Trophoblast cell (in vitro differentiated cells and primary cell): Measurements from ENCODE around the gene SLC22A16.
A peak's percentile ranks its signal among the peaks of the same experiment; 100 is the strongest.
"Not testable (repeated sequence)": the region's sequence is repeated elsewhere in the genome, so short reads cannot be mapped to it uniquely, and the experiment has no call there.

Experiments used
- DNase-seq, 2 donors: peaks; one replicate each; pipeline ENCODE4 v3.0.0-alpha.2; 2016
- H2AFZ ChIP-seq: 2 replicates; pipeline ENCODE4 v1.6.1; 2013; ENCODE audit warnings: low read length, moderate library complexity, mild to moderate bottlenecking; ENCODE audit not compliant: insufficient read depth, poor library complexity
- H2AK5ac ChIP-seq: 2 replicates; pipeline ENCODE4 v1.6.1; 2013; ENCODE audit warnings: mild to moderate bottlenecking, low read length
- H2BK120ac ChIP-seq: 2 replicates; pipeline ENCODE4 v1.6.1; 2013; ENCODE audit warnings: low read length, mild to moderate bottlenecking, moderate library complexity; ENCODE audit not compliant: insufficient read depth, poor library complexity
- H2BK12ac ChIP-seq: 2 replicates; pipeline ENCODE4 v1.6.1; 2013; ENCODE audit warnings: mild to moderate bottlenecking, low read length, moderate library complexity
- H2BK5ac ChIP-seq: 2 replicates; pipeline ENCODE4 v1.6.1; 2013; ENCODE audit warnings: low read length, low read depth, moderate library complexity, mild to moderate bottlenecking; ENCODE audit not compliant: poor library complexity
- H3K14ac ChIP-seq: 2 replicates; pipeline ENCODE4 v1.6.1; 2013; ENCODE audit warnings: mild to moderate bottlenecking, low read length
- H3K18ac ChIP-seq: 2 replicates; pipeline ENCODE4 v1.6.1; 2013; ENCODE audit warnings: mild to moderate bottlenecking, low read length
- H3K23ac ChIP-seq: 2 replicates; pipeline ENCODE4 v1.6.1; 2013; ENCODE audit warnings: low read length
- H3K27ac ChIP-seq: 2 replicates; pipeline ENCODE4 v1.5.1; 2013; ENCODE audit warnings: low read depth, mild to moderate bottlenecking, inconsistent platforms, low read length, moderate library complexity
- H3K27me3 ChIP-seq: 2 replicates; pipeline ENCODE4 v1.6.1; 2013; ENCODE audit warnings: inconsistent platforms, mild to moderate bottlenecking, low read length, moderate library complexity; ENCODE audit not compliant: insufficient read depth
- H3K36me3 ChIP-seq, 2 experiments: 1 replicate in 1 of 2; 2 replicates in 1 of 2; pipeline ENCODE4 v1.6.1; 2013; ENCODE audit warnings: low read length in 2 of 2, mild to moderate bottlenecking in 2 of 2, moderate library complexity in 1 of 2; ENCODE audit not compliant: insufficient read depth in 2 of 2, control insufficient read depth in 1 of 2
- H3K4ac ChIP-seq: 2 replicates; pipeline ENCODE4 v1.6.1; 2013; ENCODE audit warnings: low read depth, mild to moderate bottlenecking, low read length, moderate library complexity
- H3K4me1 ChIP-seq, 2 experiments: 1 replicate in 1 of 2; 2 replicates in 1 of 2; pipeline ENCODE4 v1.6.1; 2013; ENCODE audit warnings: low read length in 2 of 2, mild to moderate bottlenecking in 2 of 2, moderate library complexity in 1 of 2; ENCODE audit not compliant: insufficient read depth in 2 of 2, control insufficient read depth in 1 of 2
- H3K4me2 ChIP-seq: 2 replicates; pipeline ENCODE4 v1.6.1; 2013; ENCODE audit warnings: inconsistent platforms, mild to moderate bottlenecking, low read length, moderate library complexity
- H3K4me3 ChIP-seq: 2 replicates; pipeline ENCODE4 v1.5.1; 2013; ENCODE audit warnings: mild to moderate bottlenecking, low read depth, low read length, inconsistent platforms
- H3K79me1 ChIP-seq: one replicate; pipeline ENCODE4 v1.6.1; 2013; ENCODE audit warnings: low read length
- H3K79me2 ChIP-seq: 2 replicates; pipeline ENCODE4 v1.6.1; 2013; ENCODE audit warnings: low read length, mild to moderate bottlenecking; ENCODE audit not compliant: control insufficient read depth, insufficient read depth, poor library complexity
- H3K9ac ChIP-seq: 2 replicates; pipeline ENCODE4 v1.6.1; 2013; ENCODE audit warnings: mild to moderate bottlenecking, low read length
- H3K9me3 ChIP-seq: 2 replicates; pipeline ENCODE4 v1.6.1; 2013; ENCODE audit warnings: low read depth, mild to moderate bottlenecking, control low read depth, inconsistent platforms, low read length; ENCODE audit not compliant: insufficient read depth
- H4K12ac ChIP-seq: 2 replicates; pipeline ENCODE4 v1.6.1; 2013; ENCODE audit warnings: low read depth, mild to moderate bottlenecking, low read length, moderate library complexity
- H4K8ac ChIP-seq: 2 replicates; pipeline ENCODE4 v1.6.1; 2013; ENCODE audit warnings: low read depth, mild to moderate bottlenecking, low read length, moderate library complexity
- H4K91ac ChIP-seq: one replicate; pipeline ENCODE4 v1.6.1; 2013; ENCODE audit warnings: low read depth, mild to moderate bottlenecking, low read length, moderate library complexity
- WGBS: extraction: QIAGEN DNeasy Blood & Tissue Kit; methylation state at CpG from one replicate; pipeline ENCODE4 v1.1.7; 2013; ENCODE audit warnings: missing lambda C conversion rate; ENCODE audit not compliant: insufficient read length, insufficient coverage; ENCODE audit errors: extremely low coverage; 5-methylcytosine and 5-hydroxymethylcytosine counted together

SLC22A16 gene

GRCh38 chr6:110459137-110459536 lies 17.3 kb downstream of the SLC22A16 start:
- H3K14ac ChIP-seq, result no peak overlapping the region
- no peak for DNase-seq
- no CpG with 5 or more reads among the region's 2 CpGs for WGBS
- no peak overlapping the region for H2BK120ac ChIP-seq
- no peaks in the 10 kb centered on the region for H3K36me3 ChIP-seq
- no peak overlapping the region for H3K4ac ChIP-seq
- no peak overlapping the region for H3K18ac ChIP-seq
- H3K79me2 ChIP-seq, result no peaks in the 10 kb centered on the region
- peaks cover 4% of the 10 kb centered on the region for H3K9me3 ChIP-seq
- no peak overlapping the region for H3K27ac ChIP-seq
- no peak overlapping the region for H4K12ac ChIP-seq
- no peaks in the 10 kb centered on the region for H3K27me3 ChIP-seq
- no peak overlapping the region for H3K9ac ChIP-seq
- H2AK5ac ChIP-seq, result no peak overlapping the region
- no peak overlapping the region for H3K4me3 ChIP-seq
- H4K8ac ChIP-seq, result no peak overlapping the region
- H3K4me2 ChIP-seq, result no peak overlapping the region
- no peaks in the 10 kb centered on the region for H3K79me1 ChIP-seq
- no peak overlapping the region for H2AFZ ChIP-seq
- no peak overlapping the region for H3K23ac ChIP-seq
- no peak overlapping the region for H2BK12ac ChIP-seq
- H2BK5ac ChIP-seq, result no peak overlapping the region
- H4K91ac ChIP-seq, result no peak overlapping the region
- H3K4me1 ChIP-seq, result peaks cover 0 to 2% of the 10 kb centered on the region in 2 experiments

DNA sequence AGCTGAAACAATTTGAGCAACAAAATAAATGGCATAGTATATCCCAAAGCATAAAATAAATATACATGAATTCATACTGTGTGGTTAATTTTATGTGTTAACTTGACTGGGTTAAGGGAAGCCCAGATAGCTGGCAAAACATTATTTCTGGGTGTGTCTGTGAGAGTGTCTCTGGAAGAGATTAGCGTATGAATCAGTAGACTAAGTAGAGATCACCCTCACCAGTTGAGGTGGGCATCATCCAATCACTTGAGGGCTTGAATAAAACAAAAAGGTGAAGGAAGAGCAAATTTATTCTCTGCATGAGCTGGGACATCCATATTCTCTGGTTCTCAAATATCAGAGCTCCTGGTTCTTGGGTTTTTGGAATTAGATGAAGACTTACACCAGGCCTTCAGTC lies 17.9 kb downstream of the SLC22A16 start:
- no peak overlapping the region for H3K27ac ChIP-seq
- H3K27me3 ChIP-seq, result no peaks in the 10 kb centered on the region
- no CpG with 5 or more reads among the region's 1 CpG for WGBS

GRCh38 chr6:110457567-110458175 lies 18.7 kb downstream of the SLC22A16 start:
- DNase-seq, result peak in 1 of 2 donors; percentile 45
- not testable (repeated sequence) for H3K27me3 ChIP-seq, H3K4me2 ChIP-seq, H2BK120ac ChIP-seq, H3K9ac ChIP-seq, H3K27ac ChIP-seq, H4K91ac ChIP-seq, H3K4ac ChIP-seq, H3K23ac ChIP-seq, H2AFZ ChIP-seq, H4K12ac ChIP-seq, H3K79me1 ChIP-seq, H4K8ac ChIP-seq, H3K14ac ChIP-seq, H2BK12ac ChIP-seq, H3K36me3 ChIP-seq, H3K9me3 ChIP-seq, H3K4me1 ChIP-seq, H3K79me2 ChIP-seq, H2BK5ac ChIP-seq, H2AK5ac ChIP-seq, H3K18ac ChIP-seq, H3K4me3 ChIP-seq
- no CpG with 5 or more reads among the region's 8 CpGs for WGBS

More for the DNA sequence above, 17.9 kb downstream of the SLC22A16 start:
- no peak overlapping the region for H2BK5ac ChIP-seq
- H3K9ac ChIP-seq, result no peak overlapping the region
- no peaks in the 10 kb centered on the region for H3K79me2 ChIP-seq
- H4K12ac ChIP-seq, result no peak overlapping the region
- no peak overlapping the region for H3K4me3 ChIP-seq
- peaks cover 4% of the 10 kb centered on the region for H3K9me3 ChIP-seq
- no peak overlapping the region for H3K18ac ChIP-seq
- H4K8ac ChIP-seq, result no peak overlapping the region
- H2AFZ ChIP-seq, result no peak overlapping the region
- no peaks in the 10 kb centered on the region for H3K79me1 ChIP-seq
- no peaks in the 10 kb centered on the region for H3K36me3 ChIP-seq
- H2AK5ac ChIP-seq, result no peak overlapping the region
- H4K91ac ChIP-seq, result no peak overlapping the region
- H3K4me1 ChIP-seq, result peaks cover 0 to 2% of the 10 kb centered on the region in 2 experiments
- H3K4me2 ChIP-seq, result no peak overlapping the region
- no peak overlapping the region for H3K4ac ChIP-seq
- no peak overlapping the region for H3K23ac ChIP-seq
- no peak for DNase-seq
- H2BK120ac ChIP-seq, result no peak overlapping the region
- no peak overlapping the region for H2BK12ac ChIP-seq
- no peak overlapping the region for H3K14ac ChIP-seq

DNA sequence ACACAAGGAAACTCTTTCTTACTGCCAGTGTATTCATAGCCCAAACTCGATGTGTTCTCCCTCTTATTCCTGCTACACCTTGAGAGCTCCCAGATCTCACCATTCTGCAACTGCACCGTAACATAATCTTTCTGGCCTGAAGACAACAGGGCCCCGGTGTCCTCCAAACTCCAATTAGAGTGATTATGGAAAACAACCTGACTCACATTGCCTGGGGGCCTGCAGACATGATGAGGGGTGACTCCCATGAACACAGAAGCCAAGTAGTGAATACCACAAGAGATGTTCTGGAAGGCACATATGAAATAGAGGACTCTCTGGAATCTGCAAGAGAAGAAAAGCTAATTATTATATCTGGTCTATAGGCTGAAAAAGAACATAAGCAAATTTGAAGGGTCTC lies 19.7 kb downstream of the SLC22A16 start:
- Histone ChIP-seq H2AFZ (no peak overlapping the region), H4K12ac (no peak overlapping the region), H2BK120ac (no peak overlapping the region), H3K4me2 (no peak overlapping the region), H3K4me3 (no peak overlapping the region), H3K36me3 (no peaks in the 10 kb centered on the region), H3K4ac (no peak overlapping the region), H3K27me3 (no peaks in the 10 kb centered on the region), H3K27ac (no peak overlapping the region), H4K8ac (no peak overlapping the region), H3K18ac (no peak overlapping the region), H3K79me1 (no peaks in the 10 kb centered on the region), H3K4me1 (peaks cover 0 to 2% of the 10 kb centered on the region in 2 experiments), H2BK12ac (no peak overlapping the region), H2AK5ac (no peak overlapping the region), H4K91ac (no peak overlapping the region), H3K79me2 (no peaks in the 10 kb centered on the region), H3K23ac (no peak overlapping the region), H2BK5ac (no peak overlapping the region), H3K9ac (no peak overlapping the region), H3K14ac (no peak overlapping the region), H3K9me3 (peaks cover 4% of the 10 kb centered on the region)
- no peak for DNase-seq
- no CpG with 5 or more reads among the region's 3 CpGs for WGBS
